ENCODE results near the gene NUP188. TPM values are rescaled to one million over a fixed set of nuclear protein-coding genes. Genes with fewer than 3 reads are reported as not detected.

The NUP188 gene
- total RNA-seq, 2 experiments from 2014 or later = 128 to 130 TPM

DNA sequence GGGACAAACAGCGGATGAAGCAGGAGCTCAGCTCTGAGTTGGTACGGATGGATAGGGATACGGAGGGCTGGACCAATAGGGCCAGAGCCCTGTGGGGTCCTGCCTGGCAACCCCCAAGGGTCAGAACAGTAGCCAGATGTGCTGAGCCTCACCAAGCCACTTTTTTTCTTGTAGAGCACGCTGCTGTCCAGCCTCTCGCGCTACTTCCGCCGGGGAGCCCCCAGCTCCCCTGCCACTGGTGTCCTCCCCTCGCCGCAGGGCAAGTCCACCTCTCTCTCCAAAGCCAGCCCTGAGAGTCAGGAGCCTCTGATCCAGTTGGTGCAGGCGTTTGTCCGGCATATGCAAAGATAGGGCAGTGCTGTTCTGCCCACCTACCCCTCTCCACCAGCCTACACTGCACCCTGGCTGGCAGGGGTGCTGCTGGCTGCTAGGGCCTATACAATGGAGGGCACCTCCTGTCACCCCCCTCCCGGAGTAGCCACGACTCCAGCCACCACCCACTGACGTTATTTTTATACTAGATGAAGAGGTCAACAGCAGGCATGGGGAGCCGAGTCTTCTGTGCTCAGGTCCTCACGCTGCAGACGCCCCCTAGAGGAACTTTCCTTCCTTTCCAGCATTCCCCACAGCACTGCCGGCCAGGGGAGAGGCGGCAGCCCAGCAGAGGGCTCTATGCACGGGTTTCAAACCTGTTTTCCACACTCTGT, 59.0 kb downstream of the NUP188 start:
- H3K9me3 Mint-ChIP-seq = no peaks in the 10 kb centered on the region
- peak; percentile 52 for DNase-seq
- H3K4me1 Mint-ChIP-seq = no peaks in the 10 kb centered on the region
- peaks cover 10% of the 10 kb centered on the region for H3K36me3 Mint-ChIP-seq
- no peaks in the 10 kb centered on the region for H3K27me3 Mint-ChIP-seq
- H3K27ac Mint-ChIP-seq = peak overlapping the region; percentile 64
- H3K4me3 Mint-ChIP-seq = no peak overlapping the region

GRCh38 chr9:129007035-129007765, 59.7 kb downstream of the NUP188 start:
- Mint-ChIP-seq H3K4me3 (no peak overlapping the region), H3K9me3 (no peaks in the 10 kb centered on the region), H3K27ac (no peak overlapping the region), H3K27me3 (no peaks in the 10 kb centered on the region), H3K4me1 (no peaks in the 10 kb centered on the region), H3K36me3 (peaks cover 10% of the 10 kb centered on the region)
- DNase-seq = no peak

GRCh38 chr9:129007766-129008468, 60.4 kb downstream of the NUP188 start:
- Mint-ChIP-seq H3K36me3 (peaks cover 10% of the 10 kb centered on the region), H3K9me3 (no peaks in the 10 kb centered on the region), H3K27ac (no peak overlapping the region), H3K4me3 (no peak overlapping the region), H3K27me3 (no peaks in the 10 kb centered on the region), H3K4me1 (no peaks in the 10 kb centered on the region)
- no peak for DNase-seq

GRCh38 chr9:129008469-129008965, 61.0 kb downstream of the NUP188 start:
- H3K4me3 Mint-ChIP-seq = no peak overlapping the region
- peaks cover 10% of the 10 kb centered on the region for H3K36me3 Mint-ChIP-seq
- no peaks in the 10 kb centered on the region for H3K27me3 Mint-ChIP-seq
- H3K9me3 Mint-ChIP-seq = no peaks in the 10 kb centered on the region
- no peak for DNase-seq
- no peak overlapping the region for H3K27ac Mint-ChIP-seq
- H3K4me1 Mint-ChIP-seq = no peaks in the 10 kb centered on the region

DNA sequence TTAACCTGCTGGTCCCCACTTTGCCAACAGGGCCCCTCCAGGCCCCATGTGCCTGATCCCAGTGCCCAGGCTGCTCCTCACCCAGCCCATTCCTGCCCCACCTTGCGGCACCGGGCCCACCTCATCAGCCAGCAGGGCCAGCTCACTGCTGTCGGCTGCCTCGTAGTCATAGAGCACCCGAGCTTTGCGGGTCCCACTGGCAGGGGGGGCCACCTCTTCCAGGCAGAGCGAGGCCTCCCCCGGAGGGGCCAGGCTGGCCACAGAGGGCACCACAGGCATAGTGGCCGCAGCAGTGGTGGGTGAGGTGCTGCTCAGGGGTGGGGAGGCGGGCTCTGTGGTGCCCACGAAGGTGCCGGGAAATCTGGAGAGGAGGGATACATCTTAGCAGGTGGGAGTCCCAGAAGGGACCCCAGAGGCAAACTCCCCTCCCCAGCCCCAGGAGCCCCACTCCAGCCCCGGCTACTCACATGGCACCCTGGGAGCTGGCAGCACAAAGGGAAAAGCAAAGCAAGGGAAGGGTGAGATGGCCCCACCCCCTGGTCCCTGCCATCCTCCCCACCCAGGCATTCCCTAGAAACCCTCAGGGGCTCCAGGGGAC, 61.6 kb downstream of the NUP188 start:
- H3K27me3 Mint-ChIP-seq = no peaks in the 10 kb centered on the region
- H3K4me1 Mint-ChIP-seq = no peaks in the 10 kb centered on the region
- H3K27ac Mint-ChIP-seq = no peak overlapping the region
- no peaks in the 10 kb centered on the region for H3K9me3 Mint-ChIP-seq
- peaks cover 10% of the 10 kb centered on the region for H3K36me3 Mint-ChIP-seq
- no peak for DNase-seq
- no peak overlapping the region for H3K4me3 Mint-ChIP-seq

DNA sequence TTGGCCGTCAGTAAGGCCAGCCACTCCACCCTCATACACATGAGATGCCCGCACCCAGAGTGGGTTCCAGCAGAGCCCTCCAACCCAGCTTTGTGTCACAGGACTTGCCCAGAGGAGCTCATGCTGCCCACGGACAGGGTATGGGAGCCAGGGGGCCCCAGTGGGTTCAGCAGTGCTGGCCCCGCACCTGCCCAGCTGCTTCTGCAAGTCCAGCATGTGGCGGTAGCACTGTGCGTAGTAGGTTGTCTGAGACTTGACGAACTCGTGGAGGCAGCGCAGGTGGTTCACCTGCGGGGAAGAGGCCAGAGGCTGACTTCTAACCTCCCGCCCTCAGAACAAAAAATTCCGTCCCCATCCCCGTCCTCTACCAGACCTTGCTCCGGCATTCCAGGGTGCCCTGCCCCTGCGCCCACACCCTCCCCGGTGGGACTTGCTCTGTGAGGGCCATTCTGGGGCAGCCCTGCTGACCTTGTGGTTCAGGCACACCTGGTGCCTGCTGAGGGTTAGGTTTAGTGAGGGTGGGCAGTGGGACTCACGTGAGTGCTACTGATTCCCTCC, 62.2 kb downstream of the NUP188 start:
- Mint-ChIP-seq H3K27me3 (no peaks in the 10 kb centered on the region), H3K9me3 (no peaks in the 10 kb centered on the region), H3K4me3 (no peak overlapping the region), H3K36me3 (peaks cover 10% of the 10 kb centered on the region), H3K4me1 (no peaks in the 10 kb centered on the region), H3K27ac (no peak overlapping the region)
- DNase-seq = no peak

- no peak for DNase-seq
- H3K4me3 Mint-ChIP-seq = no peak overlapping the region
- H3K27ac Mint-ChIP-seq = no peak overlapping the region
- peaks cover 10% of the 10 kb centered on the region for H3K36me3 Mint-ChIP-seq
- no peaks in the 10 kb centered on the region for H3K9me3 Mint-ChIP-seq
- no peaks in the 10 kb centered on the region for H3K27me3 Mint-ChIP-seq
- no peaks in the 10 kb centered on the region for H3K4me1 Mint-ChIP-seq
Measured at GRCh38 chr9:129010267-129010975, 62.9 kb downstream of the NUP188 start.

DNA sequence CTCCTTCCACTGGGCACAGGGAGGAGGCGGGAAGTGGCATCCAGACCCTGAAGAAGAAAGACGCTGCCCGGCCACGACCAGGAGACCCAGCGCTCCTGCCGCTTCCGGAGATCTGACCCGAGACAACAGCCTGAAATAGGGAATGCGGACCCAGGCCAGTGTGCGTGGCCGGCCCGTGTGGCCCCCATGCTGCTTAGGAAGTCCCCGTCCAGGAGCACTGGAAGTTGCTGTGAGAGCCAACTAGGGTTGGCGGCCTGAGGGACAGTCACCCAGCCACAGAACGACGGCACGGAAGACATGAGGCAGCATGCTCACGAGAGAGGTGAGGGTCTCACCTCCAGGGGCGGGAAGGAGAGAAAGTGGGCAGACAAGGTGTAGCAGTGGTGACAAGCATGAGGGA, 63.7 kb downstream of the NUP188 start:
- Mint-ChIP-seq H3K9me3 (no peaks in the 10 kb centered on the region), H3K4me1 (no peaks in the 10 kb centered on the region), H3K36me3 (peaks cover 7% of the 10 kb centered on the region), H3K4me3 (no peak overlapping the region), H3K27ac (no peak overlapping the region), H3K27me3 (no peaks in the 10 kb centered on the region)
- DNase-seq = no peak

GRCh38 chr9:129011761-129012181, 64.3 kb downstream of the NUP188 start:
- no peak overlapping the region for H3K27ac Mint-ChIP-seq
- DNase-seq = no peak
- H3K4me1 Mint-ChIP-seq = no peaks in the 10 kb centered on the region
- H3K36me3 Mint-ChIP-seq = peaks cover 5% of the 10 kb centered on the region
- H3K27me3 Mint-ChIP-seq = no peaks in the 10 kb centered on the region
- H3K9me3 Mint-ChIP-seq = no peaks in the 10 kb centered on the region
- H3K4me3 Mint-ChIP-seq = no peak overlapping the region

DNA sequence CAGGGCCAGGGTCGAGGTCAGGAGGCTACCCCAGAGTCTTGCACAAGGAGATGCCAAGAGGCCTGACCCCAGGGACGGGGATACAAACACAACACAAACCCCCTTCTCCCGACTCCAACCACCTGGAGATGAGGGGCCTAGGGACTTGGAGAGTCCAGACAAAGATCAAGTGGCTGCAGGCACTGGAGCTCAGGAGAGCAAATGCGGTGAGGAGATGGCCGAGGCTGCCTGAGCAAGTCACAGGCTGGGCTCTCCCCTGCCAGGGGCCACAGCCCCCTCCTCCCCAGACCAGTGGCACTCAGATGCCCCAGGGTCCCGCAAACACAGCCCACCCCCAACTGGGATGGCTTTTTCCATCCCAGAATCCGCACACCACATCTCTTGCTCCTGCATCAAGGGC, 64.8 kb downstream of the NUP188 start:
- Mint-ChIP-seq H3K9me3 (no peaks in the 10 kb centered on the region), H3K4me1 (no peaks in the 10 kb centered on the region), H3K4me3 (no peak overlapping the region), H3K27ac (no peak overlapping the region), H3K36me3 (peaks cover 5% of the 10 kb centered on the region), H3K27me3 (no peaks in the 10 kb centered on the region)
- no peak for DNase-seq

DNA sequence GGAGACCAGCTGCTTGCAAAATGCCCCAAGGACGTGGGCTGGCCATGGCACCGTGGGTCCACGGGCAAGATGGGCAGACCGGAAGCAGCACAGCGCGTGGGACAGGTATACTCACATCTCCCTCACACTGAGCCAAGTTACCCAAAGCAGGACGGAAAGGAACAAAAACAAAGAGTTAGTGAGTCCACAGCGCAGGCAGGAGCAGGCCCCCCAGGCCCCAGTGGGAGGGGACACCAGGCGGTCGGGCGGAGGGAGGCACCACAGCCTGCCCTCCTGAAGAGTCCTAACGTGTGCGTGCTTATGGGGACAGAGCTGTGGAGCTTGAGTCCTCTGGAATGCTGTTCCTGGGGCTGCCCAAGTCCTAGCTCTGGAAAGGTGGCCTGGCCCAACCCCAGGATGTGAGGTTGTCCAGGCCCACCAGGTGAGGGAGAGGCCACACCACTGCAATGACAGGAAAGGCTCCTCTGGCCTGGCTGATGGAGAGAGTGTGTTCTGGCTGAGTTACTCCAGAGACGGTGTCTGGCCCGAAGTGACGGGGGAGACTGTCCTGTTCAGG, 65.5 kb downstream of the NUP188 start:
- no peaks in the 10 kb centered on the region for H3K9me3 Mint-ChIP-seq
- DNase-seq = no peak
- no peaks in the 10 kb centered on the region for H3K36me3 Mint-ChIP-seq
- H3K27me3 Mint-ChIP-seq = no peaks in the 10 kb centered on the region
- H3K4me3 Mint-ChIP-seq = no peak overlapping the region
- H3K27ac Mint-ChIP-seq = no peak overlapping the region
- H3K4me1 Mint-ChIP-seq = no peaks in the 10 kb centered on the region

DNA sequence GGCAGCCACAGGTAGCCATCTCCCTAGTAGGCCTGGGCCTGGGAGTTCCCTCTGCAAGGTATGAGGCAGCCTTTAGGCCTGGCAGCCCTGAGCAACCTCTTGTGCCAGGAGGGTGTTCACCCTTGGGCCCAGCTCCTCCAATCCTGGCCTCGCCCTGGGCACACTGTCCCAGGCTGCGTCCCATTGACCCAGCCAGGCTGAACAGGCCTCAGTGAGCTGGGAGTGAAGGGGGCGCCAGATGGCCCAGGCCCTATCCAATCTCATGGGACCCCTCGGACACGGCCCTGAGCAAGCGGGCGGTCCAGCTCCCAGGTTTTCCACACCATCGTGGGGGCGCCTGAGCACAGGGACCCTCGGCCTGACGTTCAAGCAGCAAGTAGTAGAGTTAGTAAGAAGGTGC, 66.2 kb downstream of the NUP188 start:
- Mint-ChIP-seq H3K4me1 (no peaks in the 10 kb centered on the region), H3K9me3 (no peaks in the 10 kb centered on the region), H3K36me3 (no peaks in the 10 kb centered on the region), H3K27me3 (no peaks in the 10 kb centered on the region), H3K27ac (no peak overlapping the region), H3K4me3 (no peak overlapping the region)
- no peak for DNase-seq

GRCh38 chr9:129014124-129014523, 66.6 kb downstream of the NUP188 start:
- H3K36me3 Mint-ChIP-seq = peaks cover 2% of the 10 kb centered on the region
- H3K4me1 Mint-ChIP-seq = no peaks in the 10 kb centered on the region

DNA sequence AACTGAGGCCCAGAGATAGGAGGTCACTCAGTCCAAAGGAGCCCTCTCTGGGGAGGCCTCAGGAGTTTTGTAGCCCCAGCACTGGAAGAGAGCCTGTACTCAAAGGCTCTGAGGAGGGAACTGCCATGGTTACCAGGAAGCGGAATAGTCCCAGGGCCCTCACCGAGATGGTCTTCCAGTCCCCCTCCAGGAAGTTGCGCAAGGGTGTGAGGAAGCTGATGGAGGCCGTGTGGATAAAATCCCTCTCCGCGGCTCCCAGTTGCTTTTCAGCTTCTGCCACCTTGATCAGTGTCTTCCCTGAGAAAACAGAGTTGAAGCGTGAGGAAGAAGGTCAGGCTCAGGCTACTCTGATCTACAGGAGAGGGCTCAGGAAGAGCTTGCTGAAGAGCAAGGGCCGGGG, 67.1 kb downstream of the NUP188 start:
- no peak for DNase-seq
- H3K4me3 Mint-ChIP-seq = no peak overlapping the region
- no peaks in the 10 kb centered on the region for H3K9me3 Mint-ChIP-seq
- no peaks in the 10 kb centered on the region for H3K4me1 Mint-ChIP-seq
- H3K27ac Mint-ChIP-seq = no peak overlapping the region
- H3K27me3 Mint-ChIP-seq = no peaks in the 10 kb centered on the region
- peaks cover 2% of the 10 kb centered on the region for H3K36me3 Mint-ChIP-seq

More at GRCh38 chr9:129014124-129014523, 66.6 kb downstream of the NUP188 start:
- H3K4me3 Mint-ChIP-seq = no peak overlapping the region
- H3K27me3 Mint-ChIP-seq = no peaks in the 10 kb centered on the region
- DNase-seq = no peak
- no peaks in the 10 kb centered on the region for H3K9me3 Mint-ChIP-seq
- H3K27ac Mint-ChIP-seq = no peak overlapping the region
